ENCODE measurements around the gene RAB21. TPM values are rescaled to one million over a fixed set of nuclear protein-coding genes. Genes with fewer than 3 reads are reported as not detected.

Gene RAB21
- total RNA-seq, 1 experiment from 2014 or later = 47.2 TPM

DNA sequence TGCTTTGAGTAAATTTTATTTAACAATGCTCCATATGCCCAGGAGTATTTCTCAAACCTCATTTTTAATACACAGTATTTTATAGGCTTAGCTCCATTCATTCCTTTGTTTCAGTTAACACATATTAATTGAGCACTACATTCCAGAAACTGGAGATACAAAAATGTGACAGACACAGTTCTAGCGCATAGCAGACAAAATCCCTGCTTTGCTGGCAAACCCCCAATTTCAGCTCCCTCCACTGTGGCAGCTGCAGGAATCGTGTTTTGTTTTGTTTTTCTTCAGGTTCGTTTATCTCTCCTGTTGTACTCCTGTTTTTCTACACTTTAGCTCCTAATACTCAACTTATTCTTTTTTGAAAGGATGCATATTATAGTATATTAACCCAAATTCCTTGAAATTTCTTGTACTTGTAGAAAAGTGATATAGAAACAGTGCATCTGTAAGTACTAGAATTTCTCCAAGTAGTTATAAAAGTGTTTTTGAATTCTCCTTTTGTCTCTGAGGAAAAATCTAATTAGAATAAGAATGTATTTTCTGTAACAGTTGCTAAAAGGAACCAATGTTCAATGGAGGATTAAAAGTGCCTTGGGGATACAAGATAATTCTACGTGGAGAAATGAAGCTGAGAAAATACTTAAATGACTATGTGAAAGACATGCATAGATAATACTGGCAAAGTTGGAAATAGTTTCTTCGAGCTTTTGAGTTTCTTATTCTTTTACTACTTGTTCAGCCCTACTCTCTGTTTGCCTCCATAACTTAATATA, 6.4 kb upstream of the RAB21 start:
- DNase-seq = no peak
- Histone ChIP-seq H3F3A (ENCODE audit: insufficient read depth, low read depth) (no peaks in the 10 kb centered on the region), H3K36me3 (ENCODE audit: low read depth) (no peaks in the 10 kb centered on the region), H3K4me1 (replicated peaks; ENCODE audit: insufficient read depth) (no peaks in the 10 kb centered on the region), H3K9me3 (ENCODE audit: insufficient read depth, low read depth) (no peaks in the 10 kb centered on the region), H3K79me2 (ENCODE audit: low read depth) (no peaks in the 10 kb centered on the region), H3K27ac (no peak overlapping the region), H3K27me3 (ENCODE audit: insufficient read depth, low read depth) (peaks cover 8% of the 10 kb centered on the region; the same call in 1 of the 2 replicates), H3K4me3 (no peak overlapping the region), H3K9me2 (ENCODE audit: insufficient read depth) (no peaks in the 10 kb centered on the region), H3K4me2 (no peak overlapping the region), H2AFZ (no peak overlapping the region), H4K20me1 (ENCODE audit: insufficient read depth) (no peaks in the 10 kb centered on the region)
- no peak for TF ChIP-seq EZH2 (IDR thresholded peaks at IDR 0.05; ENCODE audit: low read depth)
- TF ChIP-seq, protein P1, sequence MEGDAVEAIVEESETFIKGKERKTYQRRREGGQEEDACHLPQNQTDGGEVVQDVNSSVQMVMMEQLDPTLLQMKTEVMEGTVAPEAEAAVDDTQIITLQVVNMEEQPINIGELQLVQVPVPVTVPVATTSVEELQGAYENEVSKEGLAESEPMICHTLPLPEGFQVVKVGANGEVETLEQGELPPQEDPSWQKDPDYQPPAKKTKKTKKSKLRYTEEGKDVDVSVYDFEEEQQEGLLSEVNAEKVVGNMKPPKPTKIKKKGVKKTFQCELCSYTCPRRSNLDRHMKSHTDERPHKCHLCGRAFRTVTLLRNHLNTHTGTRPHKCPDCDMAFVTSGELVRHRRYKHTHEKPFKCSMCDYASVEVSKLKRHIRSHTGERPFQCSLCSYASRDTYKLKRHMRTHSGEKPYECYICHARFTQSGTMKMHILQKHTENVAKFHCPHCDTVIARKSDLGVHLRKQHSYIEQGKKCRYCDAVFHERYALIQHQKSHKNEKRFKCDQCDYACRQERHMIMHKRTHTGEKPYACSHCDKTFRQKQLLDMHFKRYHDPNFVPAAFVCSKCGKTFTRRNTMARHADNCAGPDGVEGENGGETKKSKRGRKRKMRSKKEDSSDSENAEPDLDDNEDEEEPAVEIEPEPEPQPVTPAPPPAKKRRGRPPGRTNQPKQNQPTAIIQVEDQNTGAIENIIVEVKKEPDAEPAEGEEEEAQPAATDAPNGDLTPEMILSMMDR (conservative IDR thresholded peaks at IDR 0.05) = no peak
- intact Hi-C loops (cut with micrococcal nuclease; ENCODE audit: unreplicated experiment) = loop anchor here (5.0 to 10.0 kb wide), 3 partner anchors 111 to 533 kb away; no protein-coding TSS in a partner anchor
- ChIA-PET CTCF (interaction anchor here (0.9 to 2.5 kb wide), 3 partner anchors 109 to 530 kb away, joined by 3 to 12 read pairs (median 5); no protein-coding TSS in a partner anchor), POLR2A (ENCODE audit: unreplicated experiment) (interaction anchor here (0.7 kb wide), 1 partner anchor 91 kb away, joined by 7 read pairs; no protein-coding TSS in a partner anchor)
- no TSS peak for BruUV-seq (replicated peaks)

DNA sequence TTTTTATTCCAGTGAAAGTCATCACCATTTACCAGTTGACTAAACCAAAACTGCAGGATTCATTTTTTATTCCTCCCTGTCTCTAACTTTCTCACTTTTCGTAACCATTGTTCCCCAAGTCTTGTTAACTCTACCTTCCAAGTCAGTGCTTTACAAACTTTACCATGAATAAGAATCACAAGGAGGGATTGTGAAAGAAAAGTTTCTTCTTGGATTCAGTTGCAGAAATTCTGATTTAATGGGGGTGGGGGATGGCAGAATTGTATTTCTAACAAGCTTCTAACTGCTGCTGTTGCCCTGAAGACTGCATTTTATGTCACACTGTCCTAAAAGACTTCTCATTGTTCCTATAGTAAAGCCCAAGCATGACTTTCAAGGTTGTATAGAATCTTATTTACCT, 5.0 kb upstream of the RAB21 start:
- no peaks in the 10 kb centered on the region for H3K9me2 ChIP-seq (ENCODE audit: insufficient read depth)
- POLR2A ChIA-PET (ENCODE audit: unreplicated experiment) = no interaction called here

DNA sequence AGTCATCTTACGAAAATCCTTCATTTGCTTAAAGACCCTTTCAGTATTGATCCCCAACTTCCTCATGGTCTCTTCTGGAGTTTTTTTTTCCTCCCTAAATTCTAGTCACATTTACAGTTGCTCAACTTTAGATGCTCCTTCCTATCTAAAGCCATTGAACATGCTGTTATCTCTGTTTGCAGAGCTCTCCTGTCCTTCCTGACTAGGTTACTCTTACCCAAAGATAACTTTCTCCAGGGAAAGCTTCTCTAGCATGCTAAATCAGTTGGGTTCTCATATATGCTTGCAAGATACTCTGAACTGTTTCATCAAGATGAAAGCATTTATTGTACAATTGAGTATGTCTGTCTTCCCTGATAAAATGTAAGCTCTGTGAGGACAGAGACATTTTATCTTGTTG, 1.8 kb upstream of the RAB21 start:
- Histone ChIP-seq H3K36me3 (ENCODE audit: low read depth) (peaks cover 14% of the 10 kb centered on the region), H3K79me2 (ENCODE audit: low read depth) (peaks cover 28% of the 10 kb centered on the region), H3F3A (ENCODE audit: insufficient read depth, low read depth) (no peaks in the 10 kb centered on the region; the same call in none of the 2 replicates), H4K20me1 (ENCODE audit: insufficient read depth) (no peaks in the 10 kb centered on the region), H3K27ac (no peak overlapping the region), H3K4me1 (replicated peaks; ENCODE audit: insufficient read depth) (peaks cover 16% of the 10 kb centered on the region), H3K9me3 (ENCODE audit: insufficient read depth, low read depth) (0 out of 2 replicates have a peak, but pooled peaks cover 5% of the 10 kb centered on the region), H3K27me3 (ENCODE audit: insufficient read depth, low read depth) (peaks cover 8% of the 10 kb centered on the region; the same call in 1 of the 2 replicates), H3K9me2 (ENCODE audit: insufficient read depth) (no peaks in the 10 kb centered on the region), H3K4me2 (no peak overlapping the region), H2AFZ (peak overlapping the region; percentile 46), H3K4me3 (no peak overlapping the region)
- POLR2A ChIA-PET (ENCODE audit: unreplicated experiment) = no interaction called here
- TF ChIP-seq, protein P1 (conservative IDR thresholded peaks at IDR 0.05) = no peak
- no peak for TF ChIP-seq EZH2 (IDR thresholded peaks at IDR 0.05; ENCODE audit: low read depth)
- intact Hi-C loops (cut with micrococcal nuclease; ENCODE audit: unreplicated experiment) = no loop called here
- no peak for DNase-seq
- CTCF ChIA-PET = no interaction called here
- BruUV-seq (replicated peaks) = no TSS peak

More for the DNA sequence above, 5.0 kb upstream of the RAB21 start:
- Histone ChIP-seq H3K9me3 (ENCODE audit: insufficient read depth, low read depth) (no peaks in the 10 kb centered on the region), H3K4me3 (no peak overlapping the region), H3K79me2 (ENCODE audit: low read depth) (no peaks in the 10 kb centered on the region), H3K27ac (no peak overlapping the region), H3K4me1 (replicated peaks; ENCODE audit: insufficient read depth) (peaks cover 5% of the 10 kb centered on the region; the same call in 1 of the 2 replicates), H3K36me3 (ENCODE audit: low read depth) (no peaks in the 10 kb centered on the region), H4K20me1 (ENCODE audit: insufficient read depth) (no peaks in the 10 kb centered on the region), H3F3A (ENCODE audit: insufficient read depth, low read depth) (no peaks in the 10 kb centered on the region; the same call in 1 of the 2 replicates), H3K4me2 (no peak overlapping the region), H3K27me3 (ENCODE audit: insufficient read depth, low read depth) (peaks cover 8% of the 10 kb centered on the region; the same call in 1 of the 2 replicates), H2AFZ (no peak overlapping the region)
- DNase-seq = no peak
- intact Hi-C loops (cut with micrococcal nuclease; ENCODE audit: unreplicated experiment) = loop anchor here (5.0 to 10.0 kb wide), 3 partner anchors 112 to 535 kb away; no protein-coding TSS in a partner anchor
- TF ChIP-seq, protein P1 (conservative IDR thresholded peaks at IDR 0.05) = no peak
- CTCF ChIA-PET = interaction anchor here (0.7 kb wide), 1 partner anchor 230 kb away, joined by 3 read pairs; no protein-coding TSS in a partner anchor
- BruUV-seq (replicated peaks) = no TSS peak

Measured in PC-9 (cell line).